IPS-NIHi7 (cell line): ENCODE data around the gene LMAN2L.

ENCODE experiments used
- DNase-seq: peaks from one replicate; pipeline ENCODE4 v3.0.0; 2012; ENCODE audit warnings: mixed read lengths; ENCODE audit errors: extremely low spot score

The LMAN2L gene

GRCh38 chr2:96703021-96703751 is 36.7 kb downstream of the LMAN2L start:
- DNase-seq = no peak

GRCh38 chr2:96702098-96702785 is 37.6 kb downstream of the LMAN2L start:
- no peak for DNase-seq

- DNase-seq = no peak
These were observed 38.2 kb downstream of the LMAN2L start for GRCh38 chr2:96701636-96702035.

- no peak for DNase-seq
These were observed 39.8 kb downstream of the LMAN2L start for GRCh38 chr2:96700086-96700485.

- no peak for DNase-seq
These were observed 40.2 kb downstream of the LMAN2L start for GRCh38 chr2:96699621-96700020.

- no peak for DNase-seq
These were observed 40.8 kb downstream of the LMAN2L start for GRCh38 chr2:96699021-96699420.

GRCh38 chr2:96698221-96698861 is 41.5 kb downstream of the LMAN2L start:
- no peak for DNase-seq

GRCh38 chr2:96697476-96697875 is 42.4 kb downstream of the LMAN2L start:
- DNase-seq = no peak

GRCh38 chr2:96695602-96696001 is 44.3 kb downstream of the LMAN2L start:
- no peak for DNase-seq

- no peak for DNase-seq
These were observed 44.9 kb downstream of the LMAN2L start for GRCh38 chr2:96694816-96695455.

- DNase-seq = no peak
These were observed 45.6 kb downstream of the LMAN2L start for GRCh38 chr2:96694279-96694678.

- no peak for DNase-seq
These were observed 46.3 kb downstream of the LMAN2L start for GRCh38 chr2:96693286-96694200.

GRCh38 chr2:96692094-96692971 is 47.5 kb downstream of the LMAN2L start:
- DNase-seq = no peak

GRCh38 chr2:96691022-96691612 is 48.7 kb downstream of the LMAN2L start:
- no peak for DNase-seq

GRCh38 chr2:96690306-96691021 is 49.4 kb downstream of the LMAN2L start:
- DNase-seq = no peak

- DNase-seq = no peak
These were observed 50.4 kb downstream of the LMAN2L start for GRCh38 chr2:96689431-96689991.

GRCh38 chr2:96688649-96689430 is 51.0 kb downstream of the LMAN2L start:
- DNase-seq = no peak
